GM19467 (cell line): ENCODE results near the gene CHST10.
"Not testable (repeated sequence)": the region's sequence is repeated elsewhere in the genome, so short reads cannot be mapped to it uniquely, and the experiment has no call there.

ENCODE experiments used
- ATAC-seq: cut with Tn5 transposase; IDR thresholded peaks from one replicate; pipeline ENCODE4 v1.9.1; 2021; ENCODE audit warnings: mild to moderate bottlenecking, moderate library complexity; ENCODE audit not compliant: unreplicated experiment

CHST10 gene

GRCh38 chr2:100342466-100342865 lies 75.0 kb downstream of the CHST10 start:
- not testable (repeated sequence) for ATAC-seq
